Femur (tissue), 1 donor: ENCODE data around the gene ZNF445.
A peak's percentile ranks its signal among the peaks of the same experiment; 100 is the strongest.
"Not testable (repeated sequence)": the region's sequence is repeated elsewhere in the genome, so short reads cannot be mapped to it uniquely, and the experiment has no call there.

Experiments used
- DNase-seq: peaks from one replicate; pipeline ENCODE4 v3.0.0-alpha.2; 2017

ZNF445 gene

DNA sequence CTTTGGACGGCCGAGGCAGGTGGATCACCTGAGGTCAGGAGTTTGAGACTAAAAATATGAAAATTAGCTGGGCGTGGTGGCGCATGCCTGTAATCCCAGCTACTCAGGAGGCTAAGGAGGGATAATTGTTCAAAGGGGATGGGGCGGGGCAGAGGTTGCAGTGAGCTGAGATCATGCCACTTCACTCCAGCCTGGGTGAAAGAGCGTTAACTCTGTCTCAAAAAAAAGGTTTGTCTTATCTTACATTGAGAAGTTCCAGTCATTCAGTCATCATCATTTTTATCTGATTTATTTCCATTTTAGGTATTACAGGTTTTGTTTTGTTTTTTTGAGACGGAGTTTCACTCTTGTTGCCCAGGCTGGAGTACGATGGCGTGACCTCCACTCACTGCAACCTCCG is 2.6 kb downstream of the ZNF445 start:
- not testable (repeated sequence) for DNase-seq

DNA sequence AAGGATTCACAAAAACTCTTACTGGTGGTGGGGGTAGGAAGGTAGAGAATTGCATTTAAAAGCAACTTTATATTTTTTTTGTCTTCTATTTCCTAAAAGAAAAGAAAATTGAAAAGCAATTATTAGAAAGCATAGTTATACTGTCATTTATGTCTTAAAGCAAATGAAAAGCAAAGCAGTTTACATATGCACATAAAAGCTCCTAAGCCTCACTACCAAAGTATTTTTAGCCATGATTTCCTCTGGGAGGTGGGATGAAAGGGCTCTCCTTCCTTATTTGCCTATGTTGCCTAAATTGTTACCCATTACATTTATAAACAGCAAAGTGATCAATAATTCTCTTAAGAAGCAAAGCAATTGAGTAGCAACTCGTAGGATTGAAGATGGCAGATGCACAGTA is 7.0 kb downstream of the ZNF445 start:
- no peak for DNase-seq

DNA sequence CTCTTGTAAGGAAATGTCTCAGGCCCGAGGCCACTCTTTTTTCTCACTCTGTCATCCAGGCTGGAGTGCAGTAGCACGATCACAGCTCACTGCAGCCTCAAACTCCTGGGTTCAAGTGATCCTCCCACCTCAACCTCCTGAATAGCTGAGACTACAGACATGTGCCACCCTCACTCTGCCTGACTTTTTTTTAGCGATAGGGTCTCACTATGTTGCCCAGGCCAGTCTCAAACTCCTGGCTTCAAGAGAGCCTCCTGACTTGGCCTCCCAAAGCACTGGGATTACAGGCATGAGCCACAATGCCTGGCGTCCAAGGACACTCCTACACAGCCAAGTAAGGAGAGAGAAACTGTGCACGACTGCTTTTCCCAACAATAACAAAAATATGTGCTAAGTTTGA is 7.6 kb downstream of the ZNF445 start:
- DNase-seq, result no peak

DNA sequence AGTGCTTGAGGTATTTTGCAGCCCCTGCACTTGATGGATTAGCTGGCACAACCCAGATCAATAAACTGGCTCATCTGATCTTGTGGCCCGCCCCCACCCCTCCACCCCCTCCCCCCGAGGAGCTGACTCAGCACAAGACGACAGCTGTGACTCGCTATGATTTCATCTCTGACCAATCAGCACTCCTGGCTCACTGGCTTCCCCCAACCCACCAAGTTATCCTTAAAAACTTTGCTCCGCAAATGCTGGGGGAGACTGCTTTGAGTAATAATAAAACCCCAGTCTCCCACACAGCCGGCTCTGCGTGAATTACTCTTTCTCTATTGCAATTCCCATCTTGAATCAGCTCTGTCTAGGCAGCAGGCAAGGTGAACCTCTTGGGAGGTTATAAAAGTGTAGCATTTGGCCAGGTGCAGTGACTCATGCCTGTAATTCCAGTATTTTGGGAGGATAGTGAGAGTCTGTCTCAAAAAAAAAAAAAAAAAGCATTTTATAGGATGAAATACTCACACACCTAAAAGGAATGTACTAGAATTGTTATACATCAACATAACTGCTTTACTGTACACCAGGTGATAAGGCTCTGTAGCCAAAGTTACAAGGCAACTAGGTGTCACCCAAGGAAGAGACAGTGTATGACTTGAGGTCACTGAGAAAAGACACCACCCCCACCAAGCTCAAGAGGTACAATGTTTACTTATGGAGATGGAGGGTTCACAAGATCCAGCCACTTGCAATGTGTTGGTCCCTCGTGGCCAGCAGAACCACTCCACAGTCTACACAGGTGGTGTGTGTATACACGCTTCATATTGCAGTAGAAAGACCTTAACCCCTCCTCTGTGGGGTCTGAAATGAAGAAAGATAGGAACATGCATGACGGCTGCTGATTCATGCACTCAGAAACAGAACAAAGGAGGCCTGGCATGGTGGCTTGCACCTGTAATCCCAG is 8.6 kb downstream of the ZNF445 start:
- no peak for DNase-seq

DNA sequence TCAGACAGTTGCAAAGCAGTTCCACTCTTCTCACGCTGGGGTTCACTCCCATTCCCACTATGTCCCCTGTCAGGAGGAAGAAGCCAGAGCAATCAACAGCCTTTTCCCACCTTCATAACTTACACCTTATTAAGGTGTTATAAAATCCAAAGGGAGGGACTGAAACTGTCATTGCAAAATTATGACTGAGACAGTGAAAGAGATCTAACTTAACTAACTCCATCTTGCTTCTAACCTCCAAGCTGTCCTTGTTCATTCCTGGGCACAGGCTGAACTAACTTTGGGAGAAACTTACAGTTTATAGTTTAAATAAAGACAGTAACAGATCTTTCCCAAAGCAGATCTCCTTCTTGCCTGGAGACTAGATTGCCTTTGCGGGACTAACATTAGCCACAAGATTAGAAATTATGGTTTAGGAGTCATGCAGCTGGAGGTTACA is 9.4 kb downstream of the ZNF445 start:
- DNase-seq, result not testable (repeated sequence)

DNA sequence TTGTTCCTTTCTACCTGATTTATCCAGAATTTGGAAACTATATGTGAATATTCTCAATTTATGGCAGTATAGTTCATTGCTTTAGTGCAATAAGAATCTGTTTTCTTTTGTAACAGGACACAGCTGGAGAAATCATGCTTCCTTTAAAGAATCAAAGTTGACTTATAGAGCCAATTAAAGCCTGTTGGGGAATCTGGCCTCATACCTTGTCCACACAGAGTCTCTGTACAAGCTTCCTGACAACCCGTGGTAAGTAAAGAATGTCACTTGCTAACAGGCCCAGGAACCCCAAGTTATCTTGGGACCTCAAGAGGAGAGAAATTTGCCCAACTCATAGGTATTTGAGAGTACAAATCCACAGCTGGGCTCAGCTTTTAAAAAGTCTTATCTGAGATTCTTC is 10.2 kb downstream of the ZNF445 start:
- no peak for DNase-seq

DNA sequence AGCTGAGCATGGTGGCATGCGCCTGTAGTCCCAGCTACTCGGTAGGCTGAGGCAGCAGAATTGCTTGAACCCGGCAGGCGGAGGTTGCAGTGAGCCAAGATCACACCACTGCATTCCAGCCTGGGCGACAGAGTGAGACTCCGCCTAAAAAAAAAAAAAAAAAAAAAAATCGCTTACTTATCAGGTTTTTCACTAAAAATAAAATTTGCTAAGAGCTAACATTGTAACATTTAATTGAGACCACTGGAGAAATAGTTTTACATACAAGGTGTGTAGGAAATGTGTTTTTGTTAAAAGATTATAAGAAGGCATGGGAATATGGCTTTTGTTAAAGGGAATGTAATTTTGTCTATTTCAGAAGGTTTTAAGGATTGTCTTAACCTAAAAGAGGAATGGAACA is 12.6 kb downstream of the ZNF445 start:
- not testable (repeated sequence) for DNase-seq

DNA sequence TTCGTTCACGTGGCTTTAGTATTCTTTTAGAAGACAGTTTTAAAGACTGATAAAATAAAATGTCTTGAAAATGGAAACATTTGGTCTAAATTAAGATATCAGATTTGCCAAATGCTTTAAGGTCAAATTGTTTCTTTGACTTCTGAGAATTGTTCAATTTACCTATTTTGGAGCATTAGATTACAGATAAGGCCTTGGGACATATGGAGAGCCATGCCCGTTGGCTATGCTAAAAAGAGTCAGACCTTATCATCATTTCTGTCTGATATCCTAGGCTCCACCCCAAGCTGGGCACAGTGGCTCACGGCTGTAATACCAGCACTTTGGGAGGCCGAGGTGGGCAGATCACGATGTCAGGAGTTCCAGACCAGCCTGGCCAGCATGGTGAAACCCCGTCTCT is 13.0 kb downstream of the ZNF445 start:
- DNase-seq, result no peak

DNA sequence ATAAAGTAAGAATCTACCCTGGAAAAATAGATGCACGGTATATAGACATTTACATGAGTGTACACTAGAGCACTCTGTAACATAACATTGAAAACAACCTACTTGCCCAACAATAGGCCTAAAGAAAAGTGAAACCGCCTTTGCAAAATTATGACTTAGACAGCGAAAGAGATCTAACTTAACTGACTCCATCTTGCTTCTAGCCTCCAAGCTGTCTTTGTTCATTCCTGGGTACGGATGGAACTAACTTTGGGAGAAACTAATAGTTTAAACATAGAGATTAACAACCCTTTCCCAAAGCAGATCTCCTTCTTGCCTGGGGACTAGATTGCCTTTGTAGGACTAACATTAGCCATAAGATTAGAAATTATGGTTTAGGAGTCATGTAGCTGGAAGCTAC is 17.4 kb downstream of the ZNF445 start:
- DNase-seq, result not testable (repeated sequence)

DNA sequence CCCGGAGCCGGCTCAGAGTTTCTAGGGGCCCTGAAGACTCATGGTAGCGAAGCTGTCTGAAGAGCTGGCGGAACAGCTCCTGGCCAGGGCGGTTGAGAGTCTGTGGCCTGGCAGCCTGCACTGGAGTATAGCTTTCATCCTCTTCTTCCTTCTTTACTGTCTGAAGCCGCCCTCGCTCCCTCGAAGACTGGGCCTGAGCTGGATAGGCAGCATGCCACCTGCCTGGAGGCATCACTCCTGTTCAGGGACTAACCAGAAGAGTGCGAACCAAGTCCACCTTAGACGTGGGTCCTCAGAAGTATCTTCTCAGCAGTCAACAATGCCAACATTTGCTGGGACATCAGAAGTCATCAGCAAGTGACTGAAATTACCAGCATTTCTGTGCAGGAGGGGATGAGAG is 22.2 kb downstream of the ZNF445 start:
- no peak for DNase-seq

DNA sequence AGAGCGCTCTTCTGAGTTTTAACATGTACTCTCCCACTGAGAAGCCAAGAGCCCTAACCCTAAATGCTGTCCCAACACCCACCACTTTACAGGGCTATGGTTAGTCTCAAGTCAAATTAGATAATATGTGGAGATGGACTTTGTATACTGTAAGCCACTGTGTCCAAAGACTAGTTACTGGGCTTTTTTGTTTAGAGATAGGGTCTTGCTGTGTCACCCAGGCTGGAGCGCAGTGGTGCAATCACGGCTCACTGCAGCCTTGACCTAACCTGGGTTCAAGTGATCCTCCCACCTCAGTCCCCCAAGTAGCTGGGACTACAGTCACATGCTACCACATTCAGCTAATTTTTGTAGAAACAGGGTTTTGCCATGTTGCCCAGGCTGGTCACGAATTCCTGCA is 23.2 kb downstream of the ZNF445 start:
- no peak for DNase-seq

DNA sequence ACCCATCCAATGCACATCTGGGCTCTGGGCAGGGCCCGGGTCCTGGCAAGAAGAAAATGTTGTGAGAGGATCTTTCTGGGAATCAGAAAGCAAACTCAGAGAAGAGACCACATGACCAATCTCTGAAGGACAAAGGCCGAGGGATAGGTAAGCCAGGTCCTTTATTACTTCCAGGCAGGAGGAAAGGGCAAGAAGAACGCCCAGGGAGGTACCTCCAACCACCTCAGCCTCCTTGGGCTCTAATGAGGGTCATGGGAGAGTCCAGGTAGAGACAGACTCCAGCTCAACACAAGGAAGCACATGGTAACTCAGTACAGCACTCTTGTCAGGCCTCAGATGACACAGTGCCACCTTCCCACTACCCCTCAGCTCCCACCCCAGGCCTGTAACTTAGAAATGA is 26.0 kb downstream of the ZNF445 start:
- DNase-seq, result no peak

DNA sequence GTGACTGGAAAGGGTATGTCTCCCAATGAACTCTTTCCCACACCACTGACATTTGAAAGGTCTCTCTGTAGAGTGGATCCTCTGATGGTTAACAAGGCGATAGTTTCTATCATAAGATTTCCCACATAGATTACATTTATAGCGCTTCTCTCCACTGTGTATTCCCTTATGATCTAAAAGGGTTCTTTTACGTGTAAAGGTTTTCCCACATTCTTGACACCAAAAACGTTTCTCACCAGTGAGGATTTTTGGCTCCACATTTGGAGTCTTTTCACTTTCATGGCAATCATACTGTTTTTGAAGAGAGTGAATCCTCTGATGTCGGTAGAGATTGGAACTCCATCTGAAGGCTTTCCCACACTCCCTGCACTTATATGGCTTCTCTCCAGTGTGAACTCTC is 30.5 kb downstream of the ZNF445 start:
- no peak for DNase-seq

DNA sequence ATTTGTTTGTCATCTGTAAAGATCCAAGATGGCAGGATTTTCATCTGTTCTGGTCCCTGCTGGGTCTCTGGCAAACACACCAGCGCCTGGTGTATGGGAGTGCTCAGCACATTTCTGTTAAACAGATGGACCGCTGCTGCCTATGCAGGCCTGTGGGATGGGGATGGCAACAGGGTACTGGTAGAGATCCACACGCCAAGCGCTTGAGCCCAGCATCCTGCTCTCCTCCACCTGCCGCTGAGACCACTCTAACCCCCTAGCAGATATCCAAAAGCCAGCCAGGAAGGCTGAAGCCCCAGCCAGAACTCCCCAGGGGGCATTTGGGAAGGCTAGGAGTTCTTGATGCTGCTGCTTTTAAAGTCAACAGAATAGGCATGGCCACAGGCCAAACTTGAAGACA is 31.7 kb downstream of the ZNF445 start:
- no peak for DNase-seq

DNA sequence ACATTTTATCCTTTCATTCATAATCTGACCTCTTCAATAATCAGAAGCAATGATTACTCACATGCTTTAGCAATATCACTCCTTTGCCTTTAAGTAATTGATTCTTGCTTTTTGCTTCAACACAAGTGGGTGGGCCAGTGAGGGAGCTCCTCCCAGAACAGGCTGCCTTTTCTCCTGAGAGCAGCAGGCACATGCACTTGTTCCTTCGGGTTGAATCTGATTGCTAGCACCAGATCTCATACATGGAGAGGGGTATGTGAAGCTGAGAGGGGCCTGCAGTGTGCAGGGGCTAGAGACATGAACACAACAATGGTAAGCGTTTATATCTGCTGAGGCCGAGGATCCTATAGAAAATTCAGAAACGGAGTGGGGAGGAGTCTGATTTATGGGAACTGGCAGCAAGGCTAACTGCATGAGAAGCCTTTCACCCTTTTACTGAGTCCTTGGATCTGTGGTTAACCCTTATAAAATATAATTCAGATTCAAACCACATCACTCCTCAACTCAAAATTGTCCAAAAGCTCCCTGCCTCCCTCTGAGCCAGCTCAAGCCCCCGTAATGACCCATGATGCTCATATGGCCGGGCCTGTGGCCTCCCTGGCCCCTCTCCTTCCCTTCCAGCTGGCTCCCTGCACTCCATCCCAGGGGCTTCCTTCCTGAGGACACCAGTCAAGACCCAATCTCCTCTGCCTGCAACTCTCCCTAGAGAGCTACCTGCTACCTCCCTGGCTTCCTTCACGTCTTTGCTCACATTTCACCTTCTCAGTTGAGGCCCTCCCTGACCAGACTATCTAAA is 32.4 kb downstream of the ZNF445 start:
- no peak for DNase-seq

DNA sequence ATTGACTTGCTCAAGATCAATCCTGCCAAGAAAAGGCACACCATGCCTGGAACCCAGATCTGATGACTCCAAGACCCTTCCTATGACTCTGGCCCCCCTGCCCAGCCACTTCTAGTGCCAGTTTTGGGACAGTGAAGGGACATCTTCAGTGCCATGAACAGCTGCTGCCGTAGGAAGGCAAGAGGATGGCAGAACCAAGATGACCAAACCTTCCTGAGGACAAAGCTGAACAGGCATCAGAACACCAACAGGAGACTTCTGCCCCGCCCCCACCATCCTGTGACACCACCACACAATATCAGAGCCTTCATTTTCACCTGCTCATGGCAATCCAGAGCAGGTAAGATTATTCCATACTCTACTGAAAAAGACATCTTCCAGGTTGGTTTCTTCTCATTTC is 33.0 kb downstream of the ZNF445 start:
- DNase-seq, result no peak

DNA sequence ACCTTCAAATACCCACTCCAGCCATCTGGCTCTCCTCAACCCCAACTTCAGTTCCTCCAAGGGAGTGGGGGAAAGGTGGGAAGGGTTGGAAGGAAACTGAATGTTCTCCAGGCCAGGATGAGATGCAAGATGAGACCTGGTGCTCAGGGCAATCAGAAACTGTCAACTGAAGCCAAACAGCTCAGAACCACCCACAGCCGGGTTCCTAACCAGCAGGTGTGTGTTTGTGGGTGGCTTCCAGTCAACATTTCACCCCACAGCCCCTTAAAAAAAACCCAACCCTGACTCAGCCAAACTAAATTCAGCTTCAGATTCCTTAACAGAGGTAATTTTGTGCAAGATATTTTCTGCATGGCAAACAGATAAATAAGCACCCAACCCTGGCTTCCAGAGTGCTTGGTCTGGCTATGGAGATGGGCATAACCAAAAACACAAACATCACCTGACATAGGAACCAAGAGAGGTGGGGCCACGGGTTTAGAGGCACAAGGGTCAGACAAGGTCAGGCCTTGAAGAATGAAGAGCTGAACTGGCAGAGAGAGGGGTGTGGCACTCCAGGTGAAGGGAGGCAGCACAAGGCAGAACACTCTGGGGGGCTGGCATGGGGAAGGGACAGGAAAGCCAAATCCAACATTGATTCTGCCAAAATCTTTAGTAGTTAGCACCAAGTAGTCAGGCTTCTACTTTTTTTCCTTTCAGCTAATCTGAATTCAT is 34.7 kb downstream of the ZNF445 start:
- no peak for DNase-seq

DNA sequence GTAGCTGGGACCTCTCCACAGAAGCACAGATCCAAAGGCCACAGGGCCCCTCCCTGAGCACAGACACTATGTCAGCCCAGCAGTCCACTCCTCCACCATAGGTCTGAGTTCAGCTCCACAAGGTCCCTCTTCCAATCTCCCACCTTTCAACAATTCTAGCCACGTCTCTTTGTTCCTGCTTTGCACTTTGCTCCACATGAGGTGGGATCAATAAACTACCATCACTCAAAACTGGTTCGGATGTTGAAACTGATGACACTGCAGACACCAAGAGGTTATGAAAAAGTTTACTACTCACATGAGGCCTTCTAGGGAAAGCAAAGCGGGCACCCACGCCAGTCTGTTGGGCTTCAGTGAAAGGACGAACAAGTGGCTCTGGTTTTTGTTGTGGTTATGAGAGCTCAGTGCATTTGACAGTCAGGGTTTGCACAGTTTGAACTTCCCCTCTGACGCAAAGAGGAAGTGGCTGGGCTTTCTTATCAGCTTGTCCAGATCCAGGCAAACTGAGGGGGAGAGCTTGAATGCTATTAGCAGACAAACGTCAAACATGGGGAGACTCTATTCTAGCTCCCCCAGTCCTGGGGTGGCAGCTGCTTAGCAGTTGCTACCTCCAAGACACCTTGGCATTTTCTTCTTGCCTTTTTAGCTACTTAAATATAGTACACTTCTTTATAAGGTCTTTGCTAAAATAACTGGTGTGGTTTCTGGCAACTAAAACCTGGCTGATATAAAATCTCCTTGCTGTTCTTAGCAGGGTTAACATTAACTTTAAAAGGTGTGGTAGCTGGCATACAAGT is 37.8 kb downstream of the ZNF445 start:
- peak; percentile 77 for DNase-seq

DNA sequence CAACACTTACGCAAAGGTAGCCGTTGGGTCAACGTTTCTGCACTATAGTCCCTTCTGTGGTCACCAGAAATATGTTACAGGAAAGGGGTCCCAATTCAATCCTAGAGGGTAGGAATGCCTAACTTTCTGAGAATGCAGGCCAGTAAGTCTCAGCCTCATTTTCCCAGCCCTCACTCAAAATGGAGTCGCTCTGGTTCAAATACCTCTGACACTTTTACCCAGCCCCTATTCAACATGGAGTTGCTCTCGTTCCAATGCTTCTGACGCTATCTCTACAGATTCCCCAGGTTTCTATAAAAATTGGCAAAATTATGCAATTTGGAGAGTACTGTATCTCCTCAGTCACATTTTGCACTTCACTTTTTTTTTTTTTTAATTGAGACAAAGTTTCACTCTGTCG is 39.7 kb downstream of the ZNF445 start:
- DNase-seq, result no peak

DNA sequence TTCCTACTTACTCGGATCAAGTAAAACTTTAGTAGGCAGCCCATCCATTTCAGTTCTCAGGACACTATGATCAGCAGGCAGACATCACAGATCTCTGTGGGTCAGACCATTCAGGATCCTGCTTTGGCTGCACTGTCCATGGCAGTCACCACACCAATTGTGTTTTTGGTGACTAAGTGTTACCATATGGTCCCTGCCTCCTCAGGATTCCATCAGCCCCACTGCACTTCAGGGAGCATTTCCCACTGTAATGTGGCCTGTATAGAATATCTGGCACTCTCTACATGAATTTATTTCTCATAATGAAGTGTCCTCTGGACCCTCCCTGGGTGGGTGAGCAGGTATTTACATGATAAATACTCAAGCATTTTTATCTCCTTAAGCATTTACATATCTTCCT is 41.3 kb downstream of the ZNF445 start:
- no peak for DNase-seq

DNA sequence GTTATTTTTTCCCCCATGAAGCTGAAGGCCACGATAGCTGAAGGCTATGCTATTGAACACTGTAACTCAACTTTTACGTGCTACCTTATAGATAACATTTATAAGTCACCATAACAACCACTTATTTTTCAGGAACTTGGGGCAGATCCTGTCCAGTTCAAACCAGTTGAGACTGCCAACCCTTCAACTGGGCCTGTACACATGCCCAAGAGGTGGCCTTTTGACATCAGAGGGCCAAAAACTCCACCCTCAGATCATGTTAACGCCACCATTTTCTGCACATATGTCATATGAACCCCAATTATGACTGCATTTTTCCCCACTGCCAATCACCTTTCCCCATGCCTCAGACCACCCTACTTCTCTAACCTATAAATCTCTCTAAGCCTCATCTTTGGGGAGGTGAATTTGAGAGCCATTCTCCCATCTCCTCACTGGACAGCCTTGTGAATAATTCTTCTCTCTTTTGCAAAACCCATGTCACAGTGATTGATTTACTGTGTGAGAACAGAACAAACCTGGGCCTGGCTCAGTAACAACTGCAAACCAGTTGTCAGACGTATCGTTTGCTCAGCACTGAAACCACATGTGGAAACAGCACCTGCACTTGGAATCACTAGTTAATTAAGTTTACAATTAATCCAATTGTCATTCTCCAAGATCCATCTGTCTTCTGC is 42.5 kb downstream of the ZNF445 start:
- no peak for DNase-seq

DNA sequence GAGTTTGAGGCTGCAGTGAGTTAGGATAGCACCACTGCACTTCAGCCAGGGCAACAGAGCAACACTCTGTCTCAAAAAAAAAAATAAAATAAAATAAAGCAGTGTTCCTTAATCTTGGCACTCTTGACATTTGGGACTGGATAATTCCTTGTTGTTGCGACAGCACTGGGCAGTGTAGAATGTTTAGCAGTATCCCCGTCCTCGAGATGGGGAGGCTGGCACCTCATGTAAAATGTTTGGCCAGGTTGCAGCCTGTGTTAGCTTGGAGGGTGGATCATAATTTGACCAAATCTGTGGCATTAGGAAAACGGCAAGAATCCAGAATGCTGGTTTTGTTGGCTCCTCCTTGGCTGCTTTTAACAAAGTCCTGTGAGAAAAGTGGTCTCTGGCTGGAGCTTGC is 47.0 kb downstream of the ZNF445 start:
- DNase-seq, result no peak
